WTC11 (cell line): ENCODE measurements around the gene REEP6. TPM values are rescaled to one million over a fixed set of nuclear protein-coding genes. Genes with fewer than 3 reads are reported as not detected.

Source experiments
- ATAC-seq: fragments of 200-7000 bp; cut with Tn5 transposase; 2 replicates; pipeline ENCODE4 v1.10.0; 2021; ENCODE audit warnings: mild to moderate bottlenecking, moderate library complexity
- CTCF ChIA-PET: fragments of 300-600 bp; sonication (Branson Sonifier 250); formaldehyde crosslinking; loops from one replicate; lab custom pipeline; 2021; ENCODE audit warnings: antibody characterized with exemption; lab: Charles Lee
- POLR2A ChIA-PET: fragments of 350-600 bp; sonication (Branson Sonifier 250); formaldehyde crosslinking; loops from one replicate; lab custom pipeline; 2021; ENCODE audit warnings: antibody characterized with exemption; lab: Charles Lee
- DNase-seq: peaks from one replicate; pipeline ENCODE4 v3.0.0; 2021; ENCODE audit warnings: low spot score
- H3K27ac Mint-ChIP-seq: 2 replicates; pipeline ENCODE4 v1.8.0; 2021; ENCODE audit warnings: mixed read lengths
- H3K27me3 Mint-ChIP-seq: 2 replicates; pipeline ENCODE4 v1.8.0; 2021; ENCODE audit warnings: low read depth, mild to moderate bottlenecking, moderate library complexity, mixed read lengths
- H3K36me3 Mint-ChIP-seq: 2 replicates; pipeline ENCODE4 v1.8.0; 2021; ENCODE audit warnings: mixed read lengths
- H3K4me1 Mint-ChIP-seq: 2 replicates; pipeline ENCODE4 v1.8.0; 2022; ENCODE audit warnings: mixed read lengths
- H3K4me3 Mint-ChIP-seq: 2 replicates; pipeline ENCODE4 v1.8.0; 2021; ENCODE audit warnings: mild to moderate bottlenecking, moderate library complexity, mixed read lengths
- H3K9me3 Mint-ChIP-seq: 2 replicates; pipeline ENCODE4 v1.8.0; 2021; ENCODE audit warnings: mixed read lengths
- AFF4 ChIP-seq: sonication (generic); formaldehyde crosslinking; IDR thresholded peaks from 2 replicates; pipeline ENCODE4 v1.8.1; 2023; ENCODE audit warnings: mild to moderate bottlenecking, missing genetic modification reagents, borderline replicate concordance
- ESRRA ChIP-seq: sonication (generic); formaldehyde crosslinking; IDR thresholded peaks from 2 replicates; pipeline ENCODE4 v1.8.1; 2022; ENCODE audit warnings: mild to moderate bottlenecking, missing genetic modification reagents, borderline replicate concordance
- ETV6 ChIP-seq: sonication (generic); formaldehyde crosslinking; IDR thresholded peaks from 2 replicates; pipeline ENCODE4 v1.8.1; 2022; ENCODE audit warnings: mild to moderate bottlenecking, missing genetic modification reagents
- FOXJ3 ChIP-seq: sonication (generic); formaldehyde crosslinking; IDR thresholded peaks from 2 replicates; pipeline ENCODE4 v1.9.0; 2021; ENCODE audit warnings: missing genetic modification reagents, mild to moderate bottlenecking, borderline replicate concordance
- GABPB1 ChIP-seq: sonication (generic); formaldehyde crosslinking; IDR thresholded peaks from 2 replicates; pipeline ENCODE4 v1.8.1; 2023; ENCODE audit warnings: mild to moderate bottlenecking, missing genetic modification reagents
- HMGXB4 ChIP-seq: sonication (generic); formaldehyde crosslinking; IDR thresholded peaks from 2 replicates; pipeline ENCODE4 v1.8.1; 2023; ENCODE audit warnings: mild to moderate bottlenecking, moderate library complexity, missing genetic modification reagents
- MAX ChIP-seq: sonication (generic); formaldehyde crosslinking; IDR thresholded peaks from 2 replicates; pipeline ENCODE4 v1.8.0; 2022; ENCODE audit warnings: mild to moderate bottlenecking, missing genetic modification reagents
- NFATC4 ChIP-seq: fragments of 250-450 bp; sonication (Bioruptor Pico); IDR thresholded peaks from 2 replicates; pipeline ENCODE4 v1.9.0; 2021; ENCODE audit warnings: mild to moderate bottlenecking
- NR3C1 ChIP-seq: sonication (generic); formaldehyde crosslinking; conservative IDR thresholded peaks from 2 replicates; pipeline ENCODE4 v1.8.1; 2023; ENCODE audit warnings: low read depth, mild to moderate bottlenecking, missing genetic modification reagents
- OVOL2 ChIP-seq: fragments of 250-450 bp; sonication (Bioruptor Pico); IDR thresholded peaks from 2 replicates; pipeline ENCODE4 v1.9.0; 2021; ENCODE audit warnings: mild to moderate bottlenecking, borderline replicate concordance
- PREB ChIP-seq: sonication (generic); formaldehyde crosslinking; IDR thresholded peaks from 2 replicates; pipeline ENCODE4 v1.8.1; 2022; ENCODE audit warnings: mild to moderate bottlenecking, missing genetic modification reagents, moderate library complexity, borderline replicate concordance
- PRRX2 ChIP-seq: fragments of 250-450 bp; sonication (Bioruptor Pico); IDR thresholded peaks from 2 replicates; pipeline ENCODE4 v1.8.0; 2021; ENCODE audit warnings: mild to moderate bottlenecking
- SMAD3 ChIP-seq: sonication (generic); formaldehyde crosslinking; IDR thresholded peaks from 2 replicates; pipeline ENCODE4 v1.8.0; 2022; ENCODE audit warnings: missing genetic modification reagents, mild to moderate bottlenecking, borderline replicate concordance
- TCF7 ChIP-seq: sonication (generic); formaldehyde crosslinking; IDR thresholded peaks from 2 replicates; pipeline ENCODE4 v1.8.0; 2022; ENCODE audit warnings: mild to moderate bottlenecking, low read depth, missing genetic modification reagents, moderate library complexity
- ZMAT4 ChIP-seq: fragments of 250-450 bp; sonication (Bioruptor Pico); IDR thresholded peaks from 2 replicates; pipeline ENCODE4 v1.9.0; 2021; ENCODE audit warnings: mild to moderate bottlenecking
- ZNF138 ChIP-seq: sonication (generic); formaldehyde crosslinking; conservative IDR thresholded peaks from 2 replicates; pipeline ENCODE4 v1.8.1; 2022; ENCODE audit warnings: mild to moderate bottlenecking, moderate library complexity, missing genetic modification reagents
- ZNF232 ChIP-seq: sonication (generic); formaldehyde crosslinking; IDR thresholded peaks from 2 replicates; pipeline ENCODE4 v1.8.0; 2022; ENCODE audit warnings: mild to moderate bottlenecking, missing genetic modification reagents
- ZNF396 ChIP-seq: fragments of 250-450 bp; sonication (Bioruptor Pico); IDR thresholded peaks from 2 replicates; pipeline ENCODE4 v1.8.0; 2021; ENCODE audit warnings: mild to moderate bottlenecking, moderate library complexity, borderline replicate concordance
- ZNF416 ChIP-seq: fragments of 250-450 bp; sonication (Bioruptor Pico); IDR thresholded peaks from 2 replicates; pipeline ENCODE4 v1.9.0; 2021; ENCODE audit warnings: mild to moderate bottlenecking, inconsistent platforms
- ZNF512 ChIP-seq: sonication (generic); formaldehyde crosslinking; IDR thresholded peaks from 2 replicates; pipeline ENCODE4 v1.8.1; 2022; ENCODE audit warnings: missing genetic modification reagents, borderline replicate concordance
- total RNA-seq: library from RNA; stranded (reverse); gene quantifications from 3 replicates; pipeline ENCODE4 v1.2.3, GENCODE V29; 2021

REEP6 gene
- total RNA-seq, 1 experiment from 2014 or later: 17.0 TPM

GRCh38 chr19:1446713-1447481 is 44.1 kb upstream of the REEP6 start (continued):
- TF ChIP-seq ZNF138 (CRISPR knock-in tag): peak; percentile 75; the same call in 1 of the 2 replicates
- peak; percentile 44 for TF ChIP-seq HMGXB4 (CRISPR knock-in tag)
- no peak for TF ChIP-seq ZNF416
- TF ChIP-seq ESRRA (CRISPR knock-in tag): peak; percentile 91; the same call in 1 of the 2 replicates
- TF ChIP-seq FOXJ3 (CRISPR knock-in tag): no peak
- no peak for TF ChIP-seq ZNF396 (CRISPR knock-in tag)
- peak; percentile 87; the same call in 1 of the 2 replicates for TF ChIP-seq TCF7 (CRISPR knock-in tag)
- TF ChIP-seq OVOL2: no peak
- TF ChIP-seq NR3C1 (CRISPR knock-in tag): no peak
- no peak for TF ChIP-seq NFATC4 (CRISPR knock-in tag)
- TF ChIP-seq MAX (CRISPR knock-in tag): peak; percentile 80; the same call in 1 of the 2 replicates
- no peak for TF ChIP-seq ZMAT4 (CRISPR knock-in tag)
- no peak for TF ChIP-seq GABPB1 (CRISPR knock-in tag)
- TF ChIP-seq SMAD3: peak; percentile 85; the same call in 1 of the 2 replicates
- peak; percentile 88; the same call in 1 of the 2 replicates for TF ChIP-seq ZNF232
- TF ChIP-seq PREB (CRISPR knock-in tag): peak; percentile 74; the same call in 1 of the 2 replicates
- TF ChIP-seq ETV6: peak; percentile 62; the same call in 1 of the 2 replicates

GRCh38 chr19:1447504-1447903 is 43.5 kb upstream of the REEP6 start:
- POLR2A ChIA-PET: no interaction called here
- no peak for DNase-seq
- H3K27ac Mint-ChIP-seq: no peak overlapping the region
- no peaks in the 10 kb centered on the region for H3K9me3 Mint-ChIP-seq
- H3K4me3 Mint-ChIP-seq: no peak overlapping the region
- H3K36me3 Mint-ChIP-seq: peaks cover 3% of the 10 kb centered on the region
- H3K4me1 Mint-ChIP-seq: peaks cover 8% of the 10 kb centered on the region; the same call in 1 of the 2 replicates
- no peak for ATAC-seq
- peaks cover 60% of the 10 kb centered on the region for H3K27me3 Mint-ChIP-seq
- TF ChIP-seq PREB (CRISPR knock-in tag): no peak
- no peak for TF ChIP-seq PRRX2
- TF ChIP-seq, all 79 proteins: peak for 0
- CTCF ChIA-PET: interaction anchor here (1.3 kb wide), 2 partner anchors 11 to 18 kb away, joined by 3 to 9 read pairs; no protein-coding TSS in a partner anchor

GRCh38 chr19:1447944-1448343 is 43.0 kb upstream of the REEP6 start:
- CTCF ChIA-PET: no interaction called here
- no peaks in the 10 kb centered on the region for H3K36me3 Mint-ChIP-seq
- POLR2A ChIA-PET: no interaction called here
- no peak overlapping the region for H3K27ac Mint-ChIP-seq
- DNase-seq (no peak), ATAC-seq (no peak)
- H3K4me1 Mint-ChIP-seq: peaks cover 6% of the 10 kb centered on the region; the same call in 1 of the 2 replicates
- no peak overlapping the region for H3K4me3 Mint-ChIP-seq
- H3K9me3 Mint-ChIP-seq: no peaks in the 10 kb centered on the region
- H3K27me3 Mint-ChIP-seq: peaks cover 64% of the 10 kb centered on the region
- no peak for TF ChIP-seq ETV6
- TF ChIP-seq AFF4 (CRISPR knock-in tag): no peak
- TF ChIP-seq ZNF512 (CRISPR knock-in tag): no peak
- no peak for TF ChIP-seq OVOL2
